ENCODE results near the gene XRCC4.

The XRCC4 gene

DNA sequence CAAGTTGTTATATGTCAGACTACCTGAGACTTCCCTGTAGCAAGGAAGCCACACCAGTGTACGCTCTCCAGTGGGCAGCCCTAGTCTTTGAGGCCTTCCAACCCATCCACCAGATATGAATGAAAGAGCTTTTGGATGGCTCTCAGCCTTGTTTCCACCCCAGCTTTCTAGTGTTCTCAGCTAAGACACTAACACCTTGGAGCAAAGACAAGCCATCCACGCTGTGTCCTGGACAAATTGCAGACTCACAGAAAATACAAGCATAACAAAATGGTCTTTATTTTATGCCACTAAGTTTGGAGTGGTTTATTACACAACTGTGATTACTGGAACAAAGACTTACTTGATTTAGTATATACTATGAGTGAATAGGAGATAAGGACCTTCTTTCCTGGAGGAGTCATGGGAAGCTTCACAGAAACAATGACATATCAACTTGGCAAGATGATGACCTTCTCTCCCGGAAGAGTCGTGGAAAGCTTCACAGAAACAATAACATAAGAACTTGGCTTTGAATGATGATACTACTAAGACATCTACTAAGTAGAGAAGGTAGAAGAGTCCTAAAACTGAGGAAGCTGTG, 260.2 kb downstream of the XRCC4 start:
- Mint-ChIP-seq H3K4me3 (no peak overlapping the region), H3K9me3 (no peaks in the 10 kb centered on the region), H3K27me3 (ENCODE audit: low read depth) (no peaks in the 10 kb centered on the region), H3K36me3 (ENCODE audit: low read depth) (no peaks in the 10 kb centered on the region), H3K4me1 (peaks cover 4% of the 10 kb centered on the region), H3K27ac (peak overlapping the region in 2 of 3 experiments; percentile 6 to 20)
- TF ChIP-seq, protein P1, sequence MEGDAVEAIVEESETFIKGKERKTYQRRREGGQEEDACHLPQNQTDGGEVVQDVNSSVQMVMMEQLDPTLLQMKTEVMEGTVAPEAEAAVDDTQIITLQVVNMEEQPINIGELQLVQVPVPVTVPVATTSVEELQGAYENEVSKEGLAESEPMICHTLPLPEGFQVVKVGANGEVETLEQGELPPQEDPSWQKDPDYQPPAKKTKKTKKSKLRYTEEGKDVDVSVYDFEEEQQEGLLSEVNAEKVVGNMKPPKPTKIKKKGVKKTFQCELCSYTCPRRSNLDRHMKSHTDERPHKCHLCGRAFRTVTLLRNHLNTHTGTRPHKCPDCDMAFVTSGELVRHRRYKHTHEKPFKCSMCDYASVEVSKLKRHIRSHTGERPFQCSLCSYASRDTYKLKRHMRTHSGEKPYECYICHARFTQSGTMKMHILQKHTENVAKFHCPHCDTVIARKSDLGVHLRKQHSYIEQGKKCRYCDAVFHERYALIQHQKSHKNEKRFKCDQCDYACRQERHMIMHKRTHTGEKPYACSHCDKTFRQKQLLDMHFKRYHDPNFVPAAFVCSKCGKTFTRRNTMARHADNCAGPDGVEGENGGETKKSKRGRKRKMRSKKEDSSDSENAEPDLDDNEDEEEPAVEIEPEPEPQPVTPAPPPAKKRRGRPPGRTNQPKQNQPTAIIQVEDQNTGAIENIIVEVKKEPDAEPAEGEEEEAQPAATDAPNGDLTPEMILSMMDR (IDR thresholded peaks at IDR 0.05; ENCODE audit: unreplicated experiment in 3 of 3): no peak

DNA sequence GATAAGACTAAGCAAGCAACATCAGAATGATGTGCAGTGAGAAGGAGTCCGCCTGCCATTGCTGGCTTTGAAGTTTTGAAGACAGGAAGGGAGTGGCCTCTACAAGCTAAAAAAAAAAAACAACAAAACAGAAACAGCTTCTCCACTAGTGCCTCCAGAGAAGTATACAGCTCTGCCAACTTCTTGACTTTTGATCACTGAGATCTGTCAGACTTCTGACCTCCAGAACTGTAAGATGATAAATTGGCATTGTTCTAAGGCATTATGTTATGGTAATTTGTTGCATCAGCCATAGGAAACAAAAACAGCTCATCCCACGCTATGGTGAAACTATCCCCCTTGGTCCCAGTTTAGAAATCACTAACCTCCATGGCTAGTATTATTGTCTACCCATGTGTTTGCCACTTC, 263.2 kb downstream of the XRCC4 start:
- Mint-ChIP-seq H3K27ac (no peak overlapping the region), H3K36me3 (ENCODE audit: low read depth) (no peaks in the 10 kb centered on the region), H3K9me3 (no peaks in the 10 kb centered on the region), H3K4me3 (no peak overlapping the region), H3K4me1 (peaks cover 9% of the 10 kb centered on the region), H3K27me3 (ENCODE audit: low read depth) (no peaks in the 10 kb centered on the region)
- TF ChIP-seq, protein P1 (IDR thresholded peaks at IDR 0.05; ENCODE audit: unreplicated experiment in 3 of 3): no peak

DNA sequence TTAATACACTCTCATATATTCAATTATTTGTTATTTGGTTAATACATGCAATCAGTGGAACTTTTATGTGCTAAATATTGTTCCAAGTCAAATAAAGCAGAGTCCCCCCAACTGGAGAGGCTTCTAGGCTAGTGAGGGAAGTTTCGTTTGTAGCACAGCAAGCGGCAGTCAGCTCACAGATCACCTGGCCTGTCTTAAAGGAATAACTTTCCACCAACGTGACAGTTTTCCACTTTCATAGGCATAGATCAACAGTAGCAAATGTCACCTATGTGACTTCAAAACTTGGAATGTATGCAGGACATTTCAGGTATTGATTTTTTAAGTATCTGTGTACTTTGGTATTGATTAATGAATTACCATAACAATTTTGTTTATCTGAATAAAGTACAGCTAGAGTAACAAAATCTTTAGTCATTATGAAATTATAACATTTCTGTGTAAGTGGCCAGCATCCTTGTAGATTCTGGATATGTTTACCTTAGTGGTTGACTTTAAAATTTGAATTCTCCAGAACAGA, 264.5 kb downstream of the XRCC4 start:
- Mint-ChIP-seq H3K27me3 (ENCODE audit: low read depth) (no peaks in the 10 kb centered on the region), H3K36me3 (ENCODE audit: low read depth) (no peaks in the 10 kb centered on the region), H3K4me3 (no peak overlapping the region), H3K9me3 (peaks cover 2% of the 10 kb centered on the region), H3K27ac (no peak overlapping the region), H3K4me1 (peaks cover 9% of the 10 kb centered on the region)
- TF ChIP-seq, protein P1 (IDR thresholded peaks at IDR 0.05; ENCODE audit: unreplicated experiment in 3 of 3): no peak

DNA sequence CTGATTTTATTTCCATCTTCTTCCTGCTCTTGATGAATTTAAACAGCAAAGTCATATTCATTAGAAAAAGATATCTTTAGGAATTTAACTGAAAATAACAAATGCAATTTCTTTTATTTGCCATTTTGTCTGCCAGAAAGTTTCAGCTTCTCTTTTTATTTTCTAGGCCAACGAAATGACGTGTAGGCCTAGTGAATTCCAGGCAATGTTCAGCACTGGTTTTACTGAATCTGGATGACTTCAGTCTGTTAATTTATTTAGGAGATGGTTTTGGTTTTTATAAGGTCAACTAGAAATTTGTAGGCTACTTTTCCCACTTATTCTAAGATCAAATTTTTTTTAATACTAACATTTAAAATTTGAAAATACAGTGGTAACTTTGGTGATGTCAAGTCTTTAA, 265.1 kb downstream of the XRCC4 start:
- Mint-ChIP-seq H3K4me1 (peaks cover 9% of the 10 kb centered on the region), H3K27ac (no peak overlapping the region), H3K27me3 (ENCODE audit: low read depth) (no peaks in the 10 kb centered on the region), H3K9me3 (peaks cover 6% of the 10 kb centered on the region), H3K4me3 (no peak overlapping the region), H3K36me3 (ENCODE audit: low read depth) (peaks cover 5% of the 10 kb centered on the region)
- TF ChIP-seq, protein P1 (IDR thresholded peaks at IDR 0.05; ENCODE audit: unreplicated experiment in 3 of 3): no peak

DNA sequence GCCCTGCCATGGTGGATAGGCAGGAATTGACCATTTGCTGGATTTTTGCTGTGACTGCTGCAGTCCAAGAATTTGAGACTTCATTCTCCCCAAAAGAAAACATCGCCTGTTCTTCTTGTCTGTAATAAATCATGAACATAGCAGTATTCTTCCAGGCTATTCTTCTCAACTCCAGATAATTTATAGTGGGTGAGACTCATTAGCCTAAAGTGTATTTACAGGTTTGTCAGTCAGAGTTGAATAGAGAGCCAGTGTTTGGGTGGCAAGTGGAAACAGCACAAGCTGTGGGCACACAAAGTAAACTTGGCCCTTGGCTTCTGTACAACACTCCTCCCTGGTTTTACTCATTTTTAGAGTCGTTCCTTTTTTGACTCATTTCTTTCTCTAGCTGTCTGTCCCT, 266.0 kb downstream of the XRCC4 start:
- Mint-ChIP-seq H3K27ac (peak overlapping the region in 1 of 3 experiments; percentile 4), H3K4me1 (peaks cover 9% of the 10 kb centered on the region), H3K4me3 (no peak overlapping the region), H3K27me3 (ENCODE audit: low read depth) (no peaks in the 10 kb centered on the region), H3K9me3 (peaks cover 12% of the 10 kb centered on the region), H3K36me3 (ENCODE audit: low read depth) (peaks cover 6% of the 10 kb centered on the region)
- TF ChIP-seq, protein P1 (IDR thresholded peaks at IDR 0.05; ENCODE audit: unreplicated experiment in 3 of 3): no peak

DNA sequence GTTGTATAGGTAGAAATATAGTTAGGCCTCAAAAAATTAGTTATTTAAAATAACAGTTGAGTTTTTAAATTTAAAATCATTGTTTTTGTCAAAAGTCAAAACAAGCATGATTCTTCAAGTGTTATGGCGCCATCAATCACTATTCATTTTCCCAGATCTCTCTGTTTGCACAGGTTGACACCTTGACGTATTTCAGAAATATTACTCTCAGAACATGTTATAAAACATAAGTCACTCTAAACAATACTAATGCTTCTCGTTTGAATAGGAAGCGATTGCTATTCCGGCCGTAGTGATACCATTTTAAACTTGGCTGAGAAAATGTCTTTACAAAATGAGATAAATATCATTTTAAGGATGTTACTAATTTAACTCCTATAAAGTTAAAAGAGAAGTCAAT, 268.1 kb downstream of the XRCC4 start:
- Mint-ChIP-seq H3K36me3 (ENCODE audit: low read depth) (peaks cover 21% of the 10 kb centered on the region), H3K27me3 (ENCODE audit: low read depth) (no peaks in the 10 kb centered on the region), H3K9me3 (peaks cover 32% of the 10 kb centered on the region), H3K4me3 (no peak overlapping the region), H3K4me1 (peaks cover 9% of the 10 kb centered on the region), H3K27ac (no peak overlapping the region)
- TF ChIP-seq, protein P1 (IDR thresholded peaks at IDR 0.05; ENCODE audit: unreplicated experiment in 3 of 3): no peak

Data from nephron (organoid).